Calu3 (cell line): Measurements from ENCODE around the gene GLT1D1. TPM values are rescaled to one million over a fixed set of nuclear protein-coding genes. Genes with fewer than 3 reads are reported as not detected.
"Not testable (repeated sequence)": the region's sequence is repeated elsewhere in the genome, so short reads cannot be mapped to it uniquely, and the experiment has no call there.

Experiments
- BruUV-seq: library from RNA; stranded (reverse); fragments of 400-500 nt; replicated peaks from 2 replicates; lab custom pipeline; 2021; lab: Mats Ljungman, UMichigan
- CTCF ChIA-PET: fragments of 300-600 bp; sonication (Branson Sonifier 250); formaldehyde crosslinking; loops from one replicate; lab custom pipeline; 2022; ENCODE audit warnings: antibody characterized with exemption; lab: Charles Lee
- DNase-seq: peaks from one replicate; pipeline ENCODE4 v3.0.0; 2022
- H3K27ac Mint-ChIP-seq: one replicate; pipeline ENCODE4 v1.8.0; 2022; ENCODE audit warnings: mixed read lengths; ENCODE audit not compliant: unreplicated experiment
- H3K27me3 Mint-ChIP-seq: one replicate; pipeline ENCODE4 v1.8.0; 2022; ENCODE audit warnings: mixed read lengths; ENCODE audit not compliant: unreplicated experiment
- H3K36me3 Mint-ChIP-seq: one replicate; pipeline ENCODE4 v1.8.0; 2022; ENCODE audit warnings: mild to moderate bottlenecking, moderate library complexity, mixed read lengths; ENCODE audit not compliant: insufficient read depth, unreplicated experiment
- H3K4me1 Mint-ChIP-seq: one replicate; pipeline ENCODE4 v1.8.0; 2022; ENCODE audit warnings: mild to moderate bottlenecking, low read depth, mixed read lengths; ENCODE audit not compliant: unreplicated experiment
- H3K4me3 Mint-ChIP-seq: one replicate; pipeline ENCODE4 v1.8.0; 2022; ENCODE audit warnings: mild to moderate bottlenecking, low read depth, moderate library complexity, mixed read lengths; ENCODE audit not compliant: unreplicated experiment
- H3K9me3 Mint-ChIP-seq: one replicate; pipeline ENCODE4 v1.8.0; 2022; ENCODE audit warnings: low read depth, mixed read lengths; ENCODE audit not compliant: unreplicated experiment
- intact Hi-C: fragments of 100-400 bp; cut with micrococcal nuclease; formaldehyde crosslinking; loops from one replicate; pipeline ENCODE4 v1.10.0; 2022; ENCODE audit not compliant: unreplicated experiment
- total RNA-seq: library from RNA; stranded (reverse); gene quantifications from 2 replicates; pipeline ENCODE4 v1.2.3, GENCODE V29; 2022
- TF ChIP-seq, protein P1 (sequence below): fragments of 200-600 bp; IDR thresholded peaks from one replicate; pipeline ENCODE4 v1.8.0; 2022; ENCODE audit warnings: antibody characterized with exemption; ENCODE audit not compliant: unreplicated experiment

Gene GLT1D1
- total RNA-seq, 1 experiment from 2014 or later = not detected

DNA sequence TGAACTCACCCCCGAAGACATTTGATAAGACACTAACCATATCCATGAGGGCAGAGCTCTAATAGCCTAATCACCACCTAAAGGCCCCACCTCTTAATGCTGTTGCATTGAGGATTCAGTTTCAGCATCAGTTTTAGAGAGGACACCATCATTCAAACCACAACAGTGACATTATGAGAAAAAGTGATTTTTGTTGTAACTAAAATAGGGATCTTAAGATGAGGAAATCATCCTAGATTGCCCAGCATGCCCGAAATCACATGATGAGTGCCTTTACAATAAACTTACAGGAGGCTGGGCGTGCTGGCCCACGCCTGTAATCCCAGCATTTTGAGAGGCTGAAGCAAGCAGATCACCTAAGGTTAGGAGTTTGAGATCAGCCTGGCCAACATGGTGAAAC lies 9.7 kb upstream of the GLT1D1 start:
- peaks cover 6% of the 10 kb centered on the region for H3K9me3 Mint-ChIP-seq
- intact Hi-C loops = no loop called here
- H3K4me1 Mint-ChIP-seq = no peaks in the 10 kb centered on the region
- H3K27me3 Mint-ChIP-seq = no peaks in the 10 kb centered on the region
- no TSS peak for BruUV-seq
- H3K4me3 Mint-ChIP-seq = no peak overlapping the region
- no peak overlapping the region for H3K27ac Mint-ChIP-seq
- no peaks in the 10 kb centered on the region for H3K36me3 Mint-ChIP-seq
- CTCF ChIA-PET = no interaction called here
- DNase-seq = no peak
- TF ChIP-seq, protein P1, sequence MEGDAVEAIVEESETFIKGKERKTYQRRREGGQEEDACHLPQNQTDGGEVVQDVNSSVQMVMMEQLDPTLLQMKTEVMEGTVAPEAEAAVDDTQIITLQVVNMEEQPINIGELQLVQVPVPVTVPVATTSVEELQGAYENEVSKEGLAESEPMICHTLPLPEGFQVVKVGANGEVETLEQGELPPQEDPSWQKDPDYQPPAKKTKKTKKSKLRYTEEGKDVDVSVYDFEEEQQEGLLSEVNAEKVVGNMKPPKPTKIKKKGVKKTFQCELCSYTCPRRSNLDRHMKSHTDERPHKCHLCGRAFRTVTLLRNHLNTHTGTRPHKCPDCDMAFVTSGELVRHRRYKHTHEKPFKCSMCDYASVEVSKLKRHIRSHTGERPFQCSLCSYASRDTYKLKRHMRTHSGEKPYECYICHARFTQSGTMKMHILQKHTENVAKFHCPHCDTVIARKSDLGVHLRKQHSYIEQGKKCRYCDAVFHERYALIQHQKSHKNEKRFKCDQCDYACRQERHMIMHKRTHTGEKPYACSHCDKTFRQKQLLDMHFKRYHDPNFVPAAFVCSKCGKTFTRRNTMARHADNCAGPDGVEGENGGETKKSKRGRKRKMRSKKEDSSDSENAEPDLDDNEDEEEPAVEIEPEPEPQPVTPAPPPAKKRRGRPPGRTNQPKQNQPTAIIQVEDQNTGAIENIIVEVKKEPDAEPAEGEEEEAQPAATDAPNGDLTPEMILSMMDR = no peak

DNA sequence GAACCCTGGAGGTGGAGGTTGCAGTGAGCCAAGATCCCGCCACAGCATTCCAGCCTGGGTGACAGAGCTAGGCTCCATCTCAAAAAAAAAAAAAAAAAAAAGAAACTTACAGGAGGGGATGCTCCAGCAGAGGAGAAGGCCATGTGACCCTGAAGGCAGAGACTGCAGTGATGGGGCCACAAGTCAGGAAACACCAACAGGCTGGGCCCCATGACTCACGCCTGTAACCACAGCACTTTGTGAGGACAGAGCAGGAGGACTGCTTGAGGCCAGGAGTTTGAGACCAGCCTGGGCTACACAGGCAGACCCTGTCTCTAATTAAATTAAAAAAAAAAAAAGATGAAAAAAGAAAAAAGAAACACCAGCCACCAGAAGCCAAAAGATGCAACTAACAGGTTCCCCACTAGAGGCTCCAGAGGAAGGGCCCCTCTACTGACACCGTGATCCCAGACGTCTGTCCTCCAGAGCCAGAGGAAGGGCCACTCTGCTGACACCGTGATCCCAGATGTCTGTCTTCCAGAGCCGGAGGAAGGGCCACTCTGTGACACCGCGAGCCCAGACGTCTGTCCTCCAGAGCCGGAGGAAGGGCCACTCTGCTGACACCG lies 9.1 kb upstream of the GLT1D1 start:
- no TSS peak for BruUV-seq
- Mint-ChIP-seq H3K36me3 (no peaks in the 10 kb centered on the region), H3K27ac (no peak overlapping the region), H3K27me3 (no peaks in the 10 kb centered on the region), H3K9me3 (peaks cover 6% of the 10 kb centered on the region), H3K4me1 (no peaks in the 10 kb centered on the region), H3K4me3 (no peak overlapping the region)
- CTCF ChIA-PET = no interaction called here
- TF ChIP-seq, protein P1 = no peak
- intact Hi-C loops = no loop called here
- DNase-seq = no peak

DNA sequence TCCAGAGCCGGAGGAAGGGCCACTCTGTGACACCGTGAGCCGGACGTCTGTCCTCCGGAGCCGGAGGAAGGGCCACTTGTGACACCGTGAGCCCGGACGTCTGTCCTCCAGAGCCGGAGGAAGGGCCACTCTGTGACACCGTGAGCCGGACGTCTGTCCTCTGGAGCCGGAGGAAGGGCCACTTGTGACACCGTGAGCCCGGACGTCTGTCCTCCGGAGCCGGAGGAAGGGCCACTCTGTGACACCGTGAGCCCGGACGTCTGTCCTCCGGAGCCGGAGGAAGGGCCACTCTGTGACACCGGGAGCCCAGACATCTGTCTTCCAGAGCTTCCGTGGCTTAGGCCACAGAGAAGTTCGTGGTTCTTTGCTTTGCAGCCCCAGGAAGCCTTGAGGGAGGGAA lies 6.6 kb upstream of the GLT1D1 start:
- H3K4me1 Mint-ChIP-seq, H3K27ac Mint-ChIP-seq, H3K9me3 Mint-ChIP-seq, BruUV-seq, H3K36me3 Mint-ChIP-seq, H3K27me3 Mint-ChIP-seq, intact Hi-C loops, DNase-seq, H3K4me3 Mint-ChIP-seq, CTCF ChIA-PET: not testable (repeated sequence)

DNA sequence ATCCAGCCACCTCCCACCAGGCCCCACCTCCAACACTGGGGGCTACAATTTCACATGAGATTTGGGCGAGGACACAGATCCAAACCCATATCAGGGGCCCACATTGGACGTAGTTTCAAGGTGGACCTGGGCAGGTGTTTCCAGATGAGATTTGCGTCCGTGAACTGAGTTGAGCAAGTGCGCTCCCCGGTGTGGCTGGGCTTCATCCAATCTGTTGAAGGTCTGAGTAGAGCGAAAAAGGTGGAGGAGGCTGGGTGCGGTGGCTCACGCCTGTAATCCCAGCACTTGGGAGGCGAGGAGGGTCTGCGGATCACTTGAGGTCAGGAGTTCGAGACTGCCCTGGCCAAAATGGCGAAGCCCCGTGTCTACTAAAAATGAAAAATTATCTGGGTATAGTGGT lies 4.9 kb upstream of the GLT1D1 start:
- Mint-ChIP-seq H3K36me3 (no peaks in the 10 kb centered on the region), H3K4me1 (no peaks in the 10 kb centered on the region), H3K4me3 (no peak overlapping the region), H3K27me3 (no peaks in the 10 kb centered on the region), H3K9me3 (no peaks in the 10 kb centered on the region), H3K27ac (no peak overlapping the region)
- intact Hi-C loops = no loop called here
- no peak for DNase-seq
- TF ChIP-seq, protein P1 = no peak
- CTCF ChIA-PET = no interaction called here
- no TSS peak for BruUV-seq

DNA sequence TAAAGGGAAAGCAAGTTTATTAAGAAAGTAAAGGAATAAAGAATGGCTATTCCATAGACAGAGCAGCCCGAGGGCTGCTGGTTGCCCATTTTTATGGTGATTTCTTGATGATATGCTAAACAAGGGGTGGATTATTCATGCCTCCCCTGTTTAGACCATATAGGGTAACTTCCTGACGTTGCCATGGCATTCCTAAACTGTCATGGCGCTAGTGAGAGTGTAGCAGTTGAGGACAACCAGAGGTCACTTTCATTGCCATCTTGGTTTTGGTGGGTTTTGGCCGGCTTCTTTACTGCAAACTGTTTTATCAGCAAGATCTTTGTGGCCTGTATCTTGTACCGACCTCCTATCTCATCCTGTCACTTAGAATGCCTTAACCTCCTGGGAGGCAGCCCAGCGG lies 3.5 kb upstream of the GLT1D1 start:
- DNase-seq, CTCF ChIA-PET, intact Hi-C loops, BruUV-seq, H3K27me3 Mint-ChIP-seq, H3K36me3 Mint-ChIP-seq, H3K9me3 Mint-ChIP-seq, H3K4me3 Mint-ChIP-seq, H3K27ac Mint-ChIP-seq, H3K4me1 Mint-ChIP-seq: not testable (repeated sequence)
